H1 (cell line): ENCODE results near the gene TMEM82. TPM values are rescaled to one million over a fixed set of nuclear protein-coding genes. Genes with fewer than 3 reads are reported as not detected.

Experiments used
- BCL11A ChIP-seq, 2 experiments: IDR thresholded peaks; one replicate each; pipeline ENCODE4 v1.6.1; 2011; ENCODE audit warnings: low read depth in 2 of 2, low read length in 2 of 2, mild to moderate bottlenecking in 2 of 2
- KDM4A ChIP-seq: IDR thresholded peaks from one replicate; pipeline ENCODE4 v1.7.1; 2012; ENCODE audit warnings: low read depth, mild to moderate bottlenecking, moderate library complexity, low read length, inconsistent platforms; ENCODE audit not compliant: severe bottlenecking
- PHF8 ChIP-seq: fragments of 200-600 bp; sonication (generic); conservative IDR thresholded peaks from 2 replicates; pipeline ENCODE4 v1.7.1; 2012; ENCODE audit warnings: low read depth, mild to moderate bottlenecking, inconsistent platforms, low read length, moderate library complexity
- POLR2AphosphoS5 ChIP-seq: IDR thresholded peaks from 2 replicates; pipeline ENCODE4 v1.6.1; 2011; ENCODE audit warnings: low read depth, low read length
- polyA plus RNA-seq, 7 experiments: library from polyadenylated mRNA; depleted of rRNA in 3 of 7; stranded (reverse) in 5 of 7; unstranded in 2 of 7; fragments of >200 nt in 5 of 7; fragments of 200-250 nt in 2 of 7; gene quantifications; 1 replicate in 5 of 7; 2 replicates in 1 of 7; 4 replicates in 1 of 7; pipeline versions ENCODE4 v1.2.1 to v1.2.3, GENCODE V29; 2011 to 2013; ENCODE audit warnings: missing spikeins in 2 of 7, mixed read lengths in 2 of 7
- total RNA-seq: library from RNA; stranded (reverse); fragmentation: NEBNext Ultra II Directional; extraction: Animal tissue kit (Norgen Biotek cat#: 25700); gene quantifications from 2 replicates; pipeline ENCODE4 v1.2.1, GENCODE V29; 2021

TMEM82 gene
- total and polyA plus RNA-seq, 2 of the 8 experiments (the other 6 are each of a cell fraction or from before 2014, with no cell fraction given), result 0.32 to 2.1 TPM

- no peak for TF ChIP-seq BCL11A (IDR thresholded peaks at IDR 0.05; ENCODE audit: low read depth in 2 of 2, low read length in 2 of 2)
- no peak for TF ChIP-seq POLR2AphosphoS5
- TF ChIP-seq PHF8, result no peak
- TF ChIP-seq KDM4A, result no peak
These were observed 14.3 kb upstream of the TMEM82 start (continued) for GRCh38 chr1:15727866-15728534.
